HG02610 (cell line): ENCODE data around the gene USH1C.

Source experiments
- ATAC-seq: cut with Tn5 transposase; IDR thresholded peaks from one replicate; pipeline ENCODE4 v1.9.1; 2021; ENCODE audit warnings: mild to moderate bottlenecking, moderate library complexity; ENCODE audit not compliant: unreplicated experiment

USH1C gene

DNA sequence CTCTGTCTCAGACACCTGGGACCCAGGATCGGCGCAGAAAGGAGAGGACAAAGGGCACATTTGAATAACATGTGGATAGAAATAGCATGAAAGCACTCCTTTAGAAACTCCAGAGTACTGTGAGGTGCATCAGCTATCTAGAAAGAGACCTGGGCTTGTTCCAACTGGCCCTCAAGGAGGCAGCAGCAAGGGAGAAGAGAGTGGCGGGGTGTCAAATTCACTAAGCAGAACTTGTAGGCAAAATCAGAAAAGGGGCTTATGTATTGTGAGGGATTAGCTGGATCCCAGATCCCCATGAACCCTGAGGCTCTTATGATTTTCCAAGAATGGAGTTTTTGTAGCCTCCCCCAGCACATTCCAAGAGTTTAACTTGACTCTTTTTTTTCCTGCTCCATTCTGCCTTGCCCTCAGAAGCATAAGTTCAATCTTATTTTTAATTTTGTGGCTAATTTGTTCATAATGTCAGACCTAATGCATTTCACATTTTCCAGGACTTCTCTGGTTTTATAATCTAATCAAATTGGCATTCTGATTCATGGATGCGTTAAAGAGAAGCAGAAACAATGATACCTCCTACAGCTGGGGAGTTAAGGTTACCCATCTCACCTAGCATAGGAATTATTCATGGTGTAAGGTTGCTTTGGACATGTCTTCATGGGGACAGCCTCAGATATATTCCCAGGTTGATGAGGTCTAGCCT is 33.6 kb downstream of the USH1C start:
- ATAC-seq, result no peak

DNA sequence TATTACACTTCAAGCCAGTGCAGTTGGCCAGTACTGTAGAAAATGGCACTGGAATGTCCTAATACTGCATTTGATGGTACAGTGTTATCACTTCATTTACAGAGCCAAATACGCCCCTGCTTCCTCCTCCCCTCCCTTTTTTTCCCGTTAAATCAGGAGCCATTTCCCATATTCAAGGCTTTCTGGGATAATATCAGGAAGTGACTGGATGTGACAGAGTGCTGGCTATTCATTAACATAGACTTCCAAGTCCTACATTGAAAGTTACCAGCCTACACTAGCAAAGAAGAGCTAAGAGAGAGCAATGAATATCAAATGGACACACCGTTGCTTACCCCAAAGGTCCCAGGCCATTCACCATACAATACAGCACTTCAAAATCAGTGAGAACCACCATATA is 35.4 kb downstream of the USH1C start:
- no peak for ATAC-seq

DNA sequence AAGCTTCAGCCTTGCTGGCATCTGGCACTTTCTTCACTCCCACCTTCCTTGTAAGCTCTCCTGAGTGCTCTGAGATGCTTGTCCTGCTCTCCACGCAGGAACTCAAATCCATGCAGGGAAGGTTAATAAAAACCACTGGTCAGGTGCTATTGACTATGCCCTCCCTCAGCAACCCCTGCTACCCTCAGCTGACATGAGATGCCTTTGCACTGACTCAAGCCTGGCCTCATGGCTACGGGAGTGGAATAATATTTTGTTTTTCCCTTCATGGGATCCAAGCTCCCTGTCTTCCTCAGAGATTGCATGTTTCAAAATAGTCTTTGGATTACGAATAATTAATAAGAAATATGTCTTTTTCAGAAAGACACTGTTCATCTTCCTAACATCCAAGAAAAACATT is 35.9 kb downstream of the USH1C start:
- no peak for ATAC-seq

DNA sequence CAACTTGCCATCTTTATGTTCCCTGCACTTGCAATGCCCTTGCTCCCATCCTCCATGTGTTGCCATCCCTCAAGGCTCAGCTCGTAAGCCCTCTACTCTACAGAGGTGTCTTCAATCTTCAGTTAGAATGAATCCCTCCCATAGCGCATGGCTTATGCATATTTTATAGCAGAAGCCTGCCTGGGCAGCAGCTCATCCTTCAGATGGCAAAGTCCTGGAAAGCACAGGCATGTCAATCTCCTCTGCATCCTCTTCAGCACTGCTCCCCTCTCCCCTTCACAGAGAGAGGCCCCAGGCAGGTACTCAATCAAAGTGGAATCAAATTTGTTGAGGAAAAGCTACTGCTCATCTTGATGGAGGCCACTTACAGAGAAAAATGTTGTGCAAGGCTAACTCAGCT is 36.4 kb downstream of the USH1C start:
- ATAC-seq, result no peak

- ATAC-seq, result no peak
Measured at GRCh38 chr11:17506942-17507341, 37.3 kb downstream of the USH1C start.

DNA sequence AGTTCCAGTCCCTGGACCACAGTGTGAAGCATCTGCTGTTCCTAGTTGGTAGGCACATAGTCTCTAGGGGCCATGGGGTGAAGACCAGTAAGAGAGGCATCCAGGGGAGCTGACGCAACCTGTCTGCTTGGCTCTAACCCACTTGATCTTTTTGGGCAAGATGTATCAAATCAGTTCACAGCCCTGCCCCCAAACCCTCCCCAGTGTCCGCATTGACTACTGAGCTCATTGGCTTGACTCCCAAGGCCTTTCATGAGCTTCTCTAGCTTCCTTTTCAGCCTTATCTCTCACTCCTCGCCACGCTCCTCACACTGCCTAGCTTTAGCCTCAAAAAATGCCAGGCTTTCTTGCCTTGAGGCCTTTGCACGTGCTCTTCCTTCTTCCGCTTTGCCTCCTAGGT is 37.9 kb downstream of the USH1C start:
- ATAC-seq, result no peak

DNA sequence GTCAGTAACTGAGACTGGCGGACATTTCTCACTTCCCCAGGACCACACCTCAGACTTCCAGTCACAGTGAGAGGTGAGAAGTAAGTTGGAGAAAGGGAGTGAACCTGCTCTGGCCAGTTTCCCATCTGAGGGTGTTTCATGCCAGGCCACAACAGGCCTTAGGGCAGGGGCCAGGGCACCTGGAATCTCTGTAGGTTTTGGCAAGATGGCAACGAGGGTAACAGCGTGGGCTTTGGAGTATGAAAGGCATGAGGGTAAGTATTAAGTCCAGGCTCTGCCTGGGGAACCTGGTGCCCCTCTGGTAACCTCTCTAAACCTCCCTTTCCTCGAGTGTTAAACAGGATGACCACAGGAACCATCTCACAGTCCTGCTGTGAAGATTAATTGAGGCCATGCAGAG is 39.1 kb downstream of the USH1C start:
- ATAC-seq, result no peak

GRCh38 chr11:17504330-17505107 is 39.7 kb downstream of the USH1C start:
- ATAC-seq, result peak; percentile 70

DNA sequence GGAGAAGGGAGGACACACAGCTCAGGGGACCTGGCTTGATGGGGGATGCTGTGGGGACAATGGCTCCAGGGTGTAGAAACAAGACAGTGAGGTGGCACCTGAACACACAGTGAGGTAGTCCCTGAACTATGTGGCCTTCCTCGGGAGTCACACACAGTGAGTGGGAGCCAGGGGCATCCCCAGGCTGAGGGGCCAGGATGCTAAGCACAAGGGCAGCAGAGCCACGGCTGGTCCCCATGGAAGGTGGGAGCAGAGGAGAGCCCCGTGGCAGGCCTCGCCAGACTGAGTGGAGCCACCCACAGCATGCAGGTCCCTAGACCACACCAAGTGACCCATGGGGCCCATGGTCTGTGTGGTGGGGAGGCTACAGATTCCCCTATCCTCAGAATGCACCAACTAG is 41.6 kb downstream of the USH1C start:
- ATAC-seq, result no peak

DNA sequence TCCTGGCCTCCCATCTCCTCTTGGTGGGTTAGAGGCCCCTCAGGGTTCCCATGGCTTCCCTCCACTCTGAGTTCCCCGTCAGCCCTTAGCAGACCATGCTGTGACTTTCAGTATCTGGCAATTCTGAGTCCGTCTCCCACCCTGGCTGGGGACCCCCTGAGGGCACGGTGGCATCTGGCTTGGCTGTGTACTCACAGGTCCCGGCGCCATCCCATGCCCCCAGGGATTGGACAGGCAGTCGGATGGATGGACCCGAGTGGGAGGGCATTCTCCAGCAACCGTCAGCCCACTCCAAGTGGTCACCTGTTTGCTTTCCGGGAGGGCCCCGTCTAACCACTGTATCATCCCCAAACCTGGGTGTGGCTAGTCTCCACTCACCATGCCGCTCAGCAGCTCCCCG is 43.5 kb downstream of the USH1C start:
- no peak for ATAC-seq

DNA sequence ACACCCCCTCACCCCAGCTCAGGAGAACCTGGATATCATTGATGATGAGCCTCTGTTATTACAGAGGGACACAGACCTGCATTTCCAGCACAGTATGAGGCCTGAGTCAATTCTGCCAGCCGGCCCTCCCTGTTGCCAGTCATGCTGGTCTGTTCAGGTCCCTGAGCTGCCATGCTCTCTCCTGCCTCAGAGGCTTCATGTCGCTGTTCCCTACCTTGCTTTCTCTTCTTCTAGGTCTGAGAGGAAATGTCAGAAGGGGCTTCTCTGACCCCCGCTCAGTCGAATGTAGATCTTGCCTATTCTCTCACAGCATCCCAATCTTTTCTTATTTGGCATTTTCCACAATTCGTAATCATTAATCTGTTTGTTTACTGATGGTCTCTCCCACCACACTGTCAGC is 45.7 kb downstream of the USH1C start:
- ATAC-seq, result no peak

DNA sequence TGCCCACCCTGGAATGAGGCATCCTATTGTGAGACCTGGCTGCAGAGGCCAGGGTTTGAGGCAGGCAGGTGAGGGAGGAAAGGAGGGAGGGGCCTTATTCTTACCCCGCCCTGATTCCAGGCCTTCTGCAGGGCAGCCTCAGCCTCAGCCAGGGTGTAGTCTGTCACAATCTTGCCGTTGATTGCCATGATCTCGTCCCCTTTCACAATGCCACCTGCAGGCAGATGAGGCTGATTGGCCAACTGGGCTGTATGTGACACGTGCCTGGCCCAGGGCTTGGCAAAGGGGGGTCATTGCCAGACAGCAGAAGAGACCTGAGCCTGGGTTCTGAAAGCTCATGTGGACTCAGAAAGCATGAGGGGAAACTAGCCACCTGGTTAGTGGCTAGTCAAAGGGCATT is 46.2 kb downstream of the USH1C start:
- no peak for ATAC-seq

DNA sequence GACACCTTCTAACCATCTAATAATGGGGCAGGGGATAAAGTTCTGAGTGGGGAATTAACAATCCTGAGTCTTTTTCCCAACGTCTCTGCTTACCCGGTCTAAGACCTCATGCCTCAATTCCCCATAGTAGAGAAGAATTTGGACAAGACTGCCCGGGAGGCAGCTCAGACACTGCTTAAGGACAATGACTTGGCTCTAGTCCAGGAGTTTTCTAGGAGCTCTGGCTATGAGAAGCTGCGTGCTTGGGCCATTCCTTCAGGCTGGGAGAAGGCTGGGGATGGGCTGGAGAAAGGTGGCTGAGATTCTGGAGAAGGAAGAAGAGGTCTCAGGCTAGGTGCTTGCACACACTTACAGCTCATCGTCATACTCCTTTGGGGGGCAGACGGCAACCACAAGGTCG is 47.8 kb downstream of the USH1C start:
- no peak for ATAC-seq

DNA sequence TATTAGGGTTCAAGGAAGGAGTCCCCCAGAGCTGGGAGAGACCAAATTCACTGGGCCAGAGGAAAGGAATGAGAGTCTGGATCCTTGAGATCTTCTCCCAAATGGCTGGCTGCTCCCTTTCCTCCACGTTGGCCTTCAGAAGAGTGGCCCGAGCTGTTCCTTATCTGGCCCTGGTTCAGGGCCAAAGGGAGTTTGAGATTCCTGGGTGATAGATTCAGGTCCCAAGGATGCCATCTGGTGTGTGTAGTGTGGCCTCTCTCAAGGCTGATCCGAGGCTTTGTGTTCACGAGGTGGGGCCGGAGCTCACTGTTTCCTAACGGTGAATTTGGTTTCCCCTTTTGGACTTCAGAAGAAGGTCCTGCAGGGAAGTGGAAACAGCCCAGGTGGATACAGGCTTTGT is 50.2 kb downstream of the USH1C start:
- no peak for ATAC-seq

DNA sequence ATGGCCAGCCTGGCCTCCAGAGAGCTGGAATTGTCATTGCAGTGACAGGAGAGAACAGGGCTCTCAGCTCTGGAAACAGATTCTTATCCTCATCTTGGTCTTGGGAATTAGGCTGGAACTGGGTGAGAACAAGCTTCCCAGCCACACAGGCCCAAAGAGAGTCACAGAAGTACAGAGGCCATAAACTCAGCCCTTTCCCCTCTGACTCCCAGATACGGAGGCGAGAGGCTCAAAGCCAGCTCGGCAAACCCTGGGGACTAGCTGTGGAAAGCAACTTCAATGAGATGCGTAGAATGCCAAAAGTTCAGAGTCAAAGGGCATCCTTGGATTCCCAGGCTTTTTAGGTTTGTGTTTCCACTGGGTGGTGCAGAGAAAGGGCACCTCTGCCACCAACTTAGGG is 53.3 kb downstream of the USH1C start:
- ATAC-seq, result no peak

GRCh38 chr11:17490232-17490631 is 54.0 kb downstream of the USH1C start:
- ATAC-seq, result no peak

DNA sequence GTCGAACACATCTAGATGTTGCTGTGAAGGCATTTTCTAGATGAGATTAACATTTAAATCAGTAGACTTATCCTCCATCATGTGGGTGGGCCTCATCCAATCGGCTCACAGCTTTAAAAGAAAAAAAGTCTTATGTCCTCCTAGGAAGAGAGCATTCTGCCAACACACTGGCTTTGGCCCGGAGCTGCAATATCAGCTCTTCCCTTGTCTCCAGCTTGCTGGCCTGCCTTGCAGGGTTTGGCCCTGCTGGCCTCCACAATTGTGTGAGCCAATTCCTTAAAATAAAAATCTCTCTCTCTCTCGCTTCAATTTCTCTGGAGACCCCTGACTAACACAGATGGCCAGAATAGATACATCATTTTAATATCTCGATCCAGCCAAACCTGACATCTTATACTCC is 54.5 kb downstream of the USH1C start:
- ATAC-seq, result no peak

- no peak for ATAC-seq
Measured at GRCh38 chr11:17488563-17488962, 55.7 kb downstream of the USH1C start.

GRCh38 chr11:17486646-17487045 is 57.6 kb downstream of the USH1C start:
- no peak for ATAC-seq

GRCh38 chr11:17483505-17483904 is 60.7 kb downstream of the USH1C start:
- ATAC-seq, result no peak

GRCh38 chr11:17481905-17482304 is 62.3 kb downstream of the USH1C start:
- no peak for ATAC-seq
